Midbrain (tissue), 1 donor: Measurements from ENCODE around the gene CD200.

Source experiments
- DNase-seq: peaks from one replicate; lab custom pipeline; 2025; lab: John Stamatoyannopoulos, UW

CD200 gene, protein sequence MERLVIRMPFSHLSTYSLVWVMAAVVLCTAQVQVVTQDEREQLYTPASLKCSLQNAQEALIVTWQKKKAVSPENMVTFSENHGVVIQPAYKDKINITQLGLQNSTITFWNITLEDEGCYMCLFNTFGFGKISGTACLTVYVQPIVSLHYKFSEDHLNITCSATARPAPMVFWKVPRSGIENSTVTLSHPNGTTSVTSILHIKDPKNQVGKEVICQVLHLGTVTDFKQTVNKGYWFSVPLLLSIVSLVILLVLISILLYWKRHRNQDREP

DNA sequence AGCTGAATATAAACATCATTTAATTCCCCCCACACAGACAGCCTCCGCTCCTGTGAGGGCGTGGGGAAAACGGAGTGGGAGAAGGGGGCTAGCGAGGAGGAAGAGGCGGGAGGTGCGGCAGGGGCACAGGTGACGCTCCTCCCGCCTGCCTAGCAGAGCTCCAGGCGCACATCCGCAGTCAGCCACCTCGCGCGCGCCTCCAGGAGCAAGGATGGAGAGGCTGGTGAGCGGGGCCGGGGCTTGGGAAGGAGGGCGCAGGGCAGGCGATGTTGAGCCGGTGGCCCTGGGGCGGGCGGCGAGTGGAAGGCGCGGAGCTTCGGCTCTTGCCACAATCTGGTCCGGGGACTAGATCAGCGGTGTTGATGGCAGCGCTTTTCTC is at the start of gene CD200:
Gene CD200, plus strand, starts transcription at position 155 of the 379 bp plus-strand sequence. Its CDS starts 57 bp downstream, at position 212.
- DNase-seq: no peak

DNA sequence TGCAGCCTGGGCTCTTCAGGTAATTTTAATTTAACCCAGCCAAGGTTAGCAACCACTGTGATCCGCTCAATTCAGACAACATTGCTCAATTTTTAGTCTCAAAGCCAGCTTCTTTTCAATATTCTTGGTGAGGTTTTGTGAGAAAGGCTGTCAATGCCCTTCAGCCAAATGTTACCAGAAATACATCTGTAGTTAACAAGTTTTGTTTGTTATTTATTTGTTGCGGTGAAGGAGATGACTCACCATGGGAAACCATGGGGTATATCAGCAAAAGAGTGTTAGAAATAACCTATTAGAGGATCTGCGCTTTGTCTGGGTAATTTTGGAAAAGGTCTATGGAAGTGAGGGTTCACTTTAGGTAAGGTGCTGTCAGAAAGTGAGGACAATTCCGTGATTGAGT is 43.9 kb upstream of the CD200 start:
- no peak for DNase-seq

GRCh38 chr3:112293368-112294321 is 39.3 kb upstream of the CD200 start, which contains the start of gene SLC9C1:
Gene SLC9C1 (minus strand): TSS chr3:112294216. CDS start chr3:112286791, 7,425 bp downstream.
- DNase-seq: peak; percentile 86

- no peak for DNase-seq
These were observed 35.2 kb upstream of the CD200 start for GRCh38 chr3:112297714-112298113.

DNA sequence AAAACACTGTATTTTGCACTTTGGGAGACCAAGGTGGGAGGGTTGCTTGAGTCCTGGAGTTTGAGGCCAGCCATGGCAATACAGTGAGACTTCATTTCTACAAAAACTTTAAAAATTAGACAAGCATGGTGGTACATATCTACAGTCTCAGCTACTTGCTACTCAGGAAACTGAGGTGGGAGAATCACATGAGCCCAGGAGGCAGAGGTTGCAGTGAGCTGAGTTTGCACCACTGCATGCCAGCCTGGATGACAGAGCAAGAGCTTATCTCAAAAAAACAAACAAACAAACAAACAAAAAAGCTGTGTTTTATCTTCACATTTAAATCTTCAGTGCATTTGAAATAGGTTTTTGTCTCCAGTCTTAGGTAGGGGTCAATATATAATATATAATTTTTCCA is 34.2 kb upstream of the CD200 start:
- no peak for DNase-seq

DNA sequence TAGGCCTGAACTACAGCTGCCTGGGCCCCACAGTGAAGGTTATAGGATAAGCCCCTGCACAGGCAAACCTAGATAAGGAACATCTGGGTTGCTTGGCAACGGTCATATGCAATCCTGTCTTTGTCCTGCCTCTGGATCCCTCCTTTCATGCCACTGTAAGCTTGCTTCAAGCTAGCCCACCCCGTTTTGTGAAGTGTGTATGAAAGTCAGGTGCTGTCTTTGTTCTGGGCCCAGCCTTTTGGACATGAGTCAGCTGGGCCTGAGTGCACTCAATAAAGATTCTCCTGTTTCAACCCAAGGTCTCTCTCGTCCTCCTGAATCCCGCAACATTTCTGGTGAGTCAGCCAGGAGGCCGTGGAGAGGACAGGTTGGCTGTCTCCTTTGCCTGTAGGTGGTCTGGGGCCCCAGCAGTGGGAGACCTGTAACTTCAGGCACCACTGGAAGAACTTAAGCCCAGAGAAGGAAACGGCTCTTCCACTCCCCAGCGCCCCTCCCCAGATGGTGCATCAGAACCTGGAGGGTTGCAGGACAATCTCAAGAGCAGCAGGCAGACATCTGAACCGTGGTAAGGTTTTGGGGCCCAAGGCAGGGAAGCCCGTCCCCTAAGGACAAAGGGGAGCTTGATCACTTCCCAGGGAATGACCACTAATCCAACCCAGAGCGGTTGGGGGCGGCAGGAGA is 30.7 kb upstream of the CD200 start:
- DNase-seq: no peak

DNA sequence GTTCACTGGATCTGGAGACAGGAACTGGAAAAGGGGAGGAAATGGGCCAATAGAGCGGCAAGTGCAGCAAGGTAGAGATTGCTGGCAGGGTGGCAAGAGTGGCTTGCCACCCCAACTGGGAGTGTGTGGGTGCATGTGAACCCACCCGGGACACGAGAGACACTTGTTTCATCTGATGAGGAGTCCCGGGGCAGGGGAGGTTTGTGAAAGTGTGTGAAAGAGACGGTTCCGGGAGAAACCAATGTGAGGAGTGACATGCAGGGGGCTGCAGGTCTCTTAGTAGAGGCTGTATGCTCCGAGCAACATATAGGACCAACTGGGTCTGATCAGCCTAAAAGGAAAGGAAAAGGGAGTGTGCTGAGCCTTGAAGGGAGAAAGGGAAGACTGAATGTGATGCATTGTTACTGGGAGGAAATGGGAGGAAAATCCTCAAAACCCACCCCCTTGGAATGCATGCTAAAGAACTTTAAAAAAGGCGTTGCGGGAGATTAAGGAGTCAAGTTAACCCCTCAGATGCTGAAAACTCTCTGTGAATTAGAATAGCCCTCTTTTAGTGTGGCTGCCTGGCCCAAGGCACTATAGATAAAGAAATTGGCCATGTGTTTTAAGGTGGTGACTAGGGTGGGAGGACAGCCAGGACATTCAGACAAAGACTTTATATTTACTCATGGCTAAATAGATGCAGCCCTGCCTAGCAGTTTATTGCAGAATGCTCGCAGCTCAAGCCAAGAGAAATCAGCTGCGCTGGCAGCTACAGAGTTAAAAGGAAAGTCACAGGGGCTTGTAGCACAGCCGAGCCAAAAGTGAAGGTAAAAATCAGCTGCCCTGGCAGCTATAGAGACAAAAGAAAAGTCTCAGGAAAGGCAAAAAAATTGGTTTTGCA is 29.8 kb upstream of the CD200 start:
- no peak for DNase-seq

GRCh38 chr3:112303764-112304325 is 29.1 kb upstream of the CD200 start:
- peak; percentile 68 for DNase-seq

- peak; percentile 31 for DNase-seq
These were observed 28.3 kb upstream of the CD200 start for GRCh38 chr3:112304611-112305010.

- no peak for DNase-seq
These were observed 26.1 kb upstream of the CD200 start for GRCh38 chr3:112306825-112307224.

- no peak for DNase-seq
These were observed 25.4 kb upstream of the CD200 start for GRCh38 chr3:112307557-112307956.

DNA sequence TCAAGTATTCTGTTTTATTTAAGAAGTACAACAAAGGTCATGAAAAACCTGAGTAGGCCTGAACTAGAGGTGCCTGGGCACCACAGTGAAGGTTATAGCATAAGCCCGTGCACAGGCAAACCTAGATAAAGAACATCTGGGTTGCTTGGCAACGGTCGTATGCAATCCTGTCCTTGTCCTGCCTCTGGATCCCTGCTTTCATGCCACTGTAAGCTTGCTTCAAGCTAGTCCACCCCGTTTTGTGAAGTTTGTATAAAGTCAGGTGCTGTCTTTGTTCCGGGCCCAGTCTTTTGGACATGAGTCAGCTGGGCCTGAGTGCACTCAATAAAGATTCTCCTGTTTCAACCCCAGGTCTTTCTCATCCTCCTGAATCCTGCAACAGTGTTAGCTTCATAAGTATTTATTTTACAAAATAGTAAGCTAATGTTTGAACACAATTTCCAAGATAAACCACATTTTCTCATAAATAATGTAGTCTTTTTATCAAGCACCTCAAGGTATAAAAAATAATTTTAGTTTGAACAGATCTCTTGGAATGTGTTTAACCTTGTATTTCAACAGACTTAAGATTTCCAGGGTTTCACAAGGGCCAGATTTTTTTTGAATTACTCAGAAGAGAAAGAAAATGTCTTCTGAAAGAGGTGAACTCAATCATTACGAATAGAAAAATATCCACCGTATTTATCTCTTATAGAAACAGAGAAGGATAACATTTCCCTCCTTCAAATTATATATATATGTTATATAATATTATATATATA is 24.6 kb upstream of the CD200 start:
- no peak for DNase-seq

DNA sequence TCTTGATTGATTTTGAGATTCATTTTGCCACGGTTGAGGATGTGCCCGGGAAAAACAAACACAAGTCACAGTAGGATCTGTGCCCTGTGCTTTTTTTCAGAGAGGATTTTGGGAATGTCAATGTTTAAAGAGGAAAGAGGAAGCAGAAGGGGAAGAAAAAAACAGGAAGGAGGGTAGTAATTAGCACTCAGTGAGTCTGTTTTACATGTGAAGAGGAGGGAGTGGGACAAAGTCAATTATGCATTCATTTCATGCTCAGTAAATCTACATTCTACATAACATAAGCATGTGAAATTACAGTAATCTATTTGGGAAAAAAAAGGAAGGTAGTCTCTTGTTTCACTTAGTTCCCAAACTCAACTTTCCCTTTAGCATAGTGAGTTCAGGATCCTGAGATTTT is 18.3 kb upstream of the CD200 start:
- DNase-seq: no peak

DNA sequence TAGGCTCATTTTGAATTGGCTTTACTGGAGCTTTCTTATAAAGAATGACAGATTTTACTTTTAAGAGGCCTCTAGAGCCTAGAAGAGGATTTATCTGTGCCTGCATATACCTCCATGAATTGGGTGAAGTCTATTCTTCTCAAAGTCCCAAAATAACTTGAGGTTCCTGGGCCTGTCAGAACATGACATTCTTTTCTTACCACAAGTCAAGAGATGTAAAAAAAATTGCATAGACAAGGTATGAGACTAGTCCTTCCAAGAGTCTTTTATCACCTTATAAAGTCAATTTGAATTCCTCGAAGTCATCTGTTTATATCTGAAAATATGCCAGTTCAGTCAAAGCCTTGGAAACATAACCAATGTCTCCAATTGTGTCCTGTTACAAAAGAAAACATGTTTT is 17.2 kb upstream of the CD200 start:
- DNase-seq: no peak

GRCh38 chr3:112319516-112320276 is 13.3 kb upstream of the CD200 start:
- DNase-seq: no peak

- DNase-seq: no peak
These were observed 12.3 kb upstream of the CD200 start for GRCh38 chr3:112320691-112321090.

DNA sequence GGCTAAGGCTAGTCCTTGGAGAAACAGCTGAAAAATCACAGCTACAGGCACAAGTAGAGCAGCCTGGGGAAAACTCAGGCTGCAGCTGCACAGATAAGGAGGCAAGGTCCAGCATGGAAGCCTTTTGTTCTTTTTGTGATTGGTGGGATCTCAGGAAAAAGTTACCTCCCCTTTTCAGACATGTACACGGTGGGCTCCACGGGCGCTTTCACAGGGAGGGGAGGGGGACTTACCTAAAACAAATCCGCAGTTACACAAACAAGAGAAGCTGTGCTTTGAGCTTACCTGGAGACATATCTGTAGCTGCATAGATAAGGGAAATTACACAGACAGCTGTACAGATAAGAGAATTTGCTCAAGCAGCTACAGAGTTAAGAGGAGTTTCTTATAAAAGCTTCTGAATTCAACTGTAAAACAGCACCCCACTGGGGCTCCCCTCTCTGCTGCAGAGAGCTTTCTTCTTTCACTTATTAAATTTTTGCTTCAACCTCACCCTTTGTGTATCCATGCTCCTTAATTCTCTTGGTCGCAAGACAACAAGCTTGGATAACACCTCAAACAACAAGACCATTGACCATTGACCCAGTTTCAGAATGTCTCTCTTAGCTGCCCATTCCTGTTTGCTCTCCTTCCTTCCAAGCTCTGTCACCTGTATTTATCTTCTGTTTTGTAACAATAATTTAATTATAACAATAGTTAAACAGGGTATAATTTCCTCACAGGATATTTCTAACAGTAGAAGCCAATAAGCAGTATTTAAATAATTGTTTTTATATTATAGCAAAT is 10.9 kb upstream of the CD200 start:
- no peak for DNase-seq

- peak; percentile 73 for DNase-seq
These were observed 5.5 kb upstream of the CD200 start for GRCh38 chr3:112327371-112327951.
